Kidney capillary endothelial cell (primary cell): Measurements from ENCODE around the gene SLC8A1.

Experiments
- DNase-seq: peaks from one replicate; pipeline ENCODE4 v3.0.0-alpha.2; 2018; ENCODE audit warnings: low spot score

Gene SLC8A1

DNA sequence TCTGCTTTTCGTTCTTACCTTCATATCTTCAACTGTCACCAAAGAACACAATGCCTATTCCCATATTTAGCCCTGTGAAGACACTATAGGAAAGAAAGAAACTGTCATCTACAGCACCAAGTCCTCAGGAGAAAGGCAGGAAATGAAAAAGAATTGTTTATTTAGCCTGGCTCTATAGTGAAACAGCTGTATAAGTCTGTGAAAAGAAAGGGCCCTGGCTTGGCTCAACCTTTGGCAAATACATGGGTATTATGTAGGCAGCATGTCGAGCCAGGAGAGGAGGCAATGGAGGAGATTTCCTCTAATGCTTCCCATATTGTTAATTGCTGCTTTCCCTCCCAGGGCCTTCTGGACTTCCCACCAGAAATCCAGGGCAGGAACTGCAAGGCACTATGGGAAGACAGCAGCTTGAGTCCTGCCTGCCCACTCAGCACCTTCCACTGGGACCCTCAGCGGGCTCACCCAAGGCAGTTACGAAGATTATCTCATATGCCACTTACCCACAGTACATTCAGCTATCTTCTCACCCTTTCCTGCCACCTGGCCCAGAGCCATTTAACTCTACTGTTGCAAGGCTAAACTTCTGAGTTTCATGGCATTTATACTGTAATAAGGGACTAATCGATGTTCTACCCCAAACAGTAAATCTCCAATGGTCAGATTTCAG, 30.1 kb downstream of the SLC8A1 start:
- no peak for DNase-seq

GRCh38 chr2:40420478-40420877, 31.4 kb downstream of the SLC8A1 start:
- DNase-seq = no peak

DNA sequence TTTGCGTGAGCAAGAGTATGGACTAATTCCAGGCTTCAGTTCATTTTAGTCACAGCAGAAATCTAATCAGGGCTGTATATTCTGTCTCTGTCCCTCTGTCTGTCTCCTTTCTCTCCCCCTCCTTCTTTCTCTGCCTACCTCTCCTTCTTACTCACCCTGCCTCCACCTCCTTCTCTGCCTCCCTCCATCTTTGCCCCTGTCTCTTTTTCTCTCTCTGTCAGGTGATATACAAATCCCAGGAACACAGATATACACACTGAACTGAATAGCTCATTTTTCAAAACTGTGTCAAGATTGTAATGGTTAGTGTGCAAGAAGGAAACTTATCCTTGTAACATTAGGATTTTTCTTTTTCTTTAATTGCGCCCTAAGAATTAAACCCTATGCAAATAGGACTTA, 32.5 kb downstream of the SLC8A1 start:
- no peak for DNase-seq

- DNase-seq = no peak
Measured at GRCh38 chr2:40418614-40419363, 33.1 kb downstream of the SLC8A1 start.

DNA sequence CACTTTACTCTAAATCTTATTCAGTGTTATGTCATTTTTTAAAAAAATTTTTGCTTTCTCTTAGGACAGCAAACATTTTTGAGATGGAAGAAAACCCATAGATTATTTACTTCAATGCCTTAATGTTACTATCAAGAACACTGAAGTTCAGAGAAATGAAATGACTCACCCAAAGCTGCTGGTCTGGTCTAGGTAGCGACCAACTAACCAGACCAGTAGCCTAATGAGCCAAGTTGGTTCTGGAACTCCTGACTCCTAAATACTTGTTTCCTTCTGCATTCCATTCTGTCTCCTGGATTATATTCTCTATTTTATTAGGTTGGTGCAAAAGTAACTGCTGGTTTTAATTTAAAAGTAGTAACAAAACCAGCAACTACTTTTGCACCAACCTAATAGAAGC, 35.4 kb downstream of the SLC8A1 start:
- DNase-seq = no peak

DNA sequence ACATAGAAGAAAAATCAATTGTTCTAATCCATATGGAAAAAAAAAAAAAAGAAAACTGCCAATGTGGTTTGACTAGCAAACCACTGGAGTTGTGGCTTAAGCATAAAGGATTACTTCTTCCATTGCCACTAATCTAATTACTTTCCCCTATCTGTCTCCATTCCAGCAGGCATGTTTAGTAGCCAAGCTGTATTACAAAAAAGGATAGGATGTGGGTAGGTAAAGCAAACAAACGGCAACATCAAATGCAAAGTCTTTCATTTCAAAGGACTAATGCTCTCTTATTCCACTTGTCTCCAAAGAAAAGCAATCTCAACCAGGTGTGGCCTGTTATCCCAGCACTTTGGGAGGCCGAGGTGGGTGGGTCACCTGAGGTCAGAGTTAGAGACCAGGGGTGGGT, 36.5 kb downstream of the SLC8A1 start:
- DNase-seq = no peak

GRCh38 chr2:40412456-40412855, 39.4 kb downstream of the SLC8A1 start:
- DNase-seq = no peak

DNA sequence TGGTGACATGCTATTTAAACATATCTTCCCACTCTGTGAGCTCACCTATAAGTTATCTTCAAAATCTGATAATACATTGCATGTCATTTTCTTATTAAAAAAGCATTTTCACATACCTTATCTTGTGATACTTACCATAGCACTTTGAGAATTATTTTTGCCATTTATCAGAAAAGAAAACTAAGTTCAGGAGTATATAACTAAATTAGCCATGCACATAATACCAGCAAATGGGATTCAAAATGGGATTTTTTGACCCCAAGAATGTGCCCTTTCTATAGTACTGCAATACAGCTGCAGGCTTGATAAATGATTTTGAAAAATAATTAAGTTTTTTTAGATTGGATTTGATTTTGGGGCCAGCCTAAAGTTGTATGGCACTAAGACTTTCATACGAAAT, 41.2 kb downstream of the SLC8A1 start:
- DNase-seq = no peak

- no peak for DNase-seq
Measured at GRCh38 chr2:40409734-40410133, 42.2 kb downstream of the SLC8A1 start.

GRCh38 chr2:40406485-40407289, 45.2 kb downstream of the SLC8A1 start:
- no peak for DNase-seq

DNA sequence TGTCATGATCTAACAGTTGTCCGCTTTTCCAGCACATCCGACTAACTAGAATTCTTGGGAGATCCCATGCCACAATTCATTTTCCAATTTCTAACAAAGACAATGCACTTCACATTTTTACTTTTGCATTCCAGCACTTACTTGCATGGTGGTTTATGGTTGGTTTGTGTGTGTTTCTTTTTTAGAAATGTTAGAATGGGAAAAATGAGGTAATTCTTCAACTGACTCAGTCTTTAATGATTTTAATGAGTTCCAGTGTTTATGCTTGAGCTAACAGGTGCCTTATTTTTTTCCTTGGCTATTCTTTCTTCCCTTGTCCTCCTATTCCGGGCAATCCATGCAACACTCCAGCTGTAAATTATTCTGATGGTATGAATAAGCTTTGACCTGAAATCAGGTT, 46.4 kb downstream of the SLC8A1 start:
- DNase-seq = no peak

DNA sequence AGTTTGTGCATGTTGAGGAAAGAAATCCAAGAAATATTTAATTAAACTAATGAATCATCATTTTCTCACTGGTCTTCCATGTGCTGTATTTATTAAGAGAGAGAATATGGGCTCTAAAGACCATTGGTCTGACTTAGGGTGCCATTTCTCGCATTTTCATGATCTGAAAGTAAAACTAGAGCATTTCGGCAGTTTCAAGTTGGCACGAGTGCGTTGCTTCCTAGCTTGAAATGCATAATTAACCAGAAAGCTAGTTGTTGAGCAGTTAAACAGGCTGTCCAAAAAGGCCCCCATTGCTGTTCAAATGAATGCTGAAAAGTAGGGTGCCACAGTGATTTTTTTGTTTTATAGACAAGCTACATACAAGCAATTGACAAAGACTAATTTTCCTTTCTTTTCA, 47.4 kb downstream of the SLC8A1 start:
- no peak for DNase-seq

DNA sequence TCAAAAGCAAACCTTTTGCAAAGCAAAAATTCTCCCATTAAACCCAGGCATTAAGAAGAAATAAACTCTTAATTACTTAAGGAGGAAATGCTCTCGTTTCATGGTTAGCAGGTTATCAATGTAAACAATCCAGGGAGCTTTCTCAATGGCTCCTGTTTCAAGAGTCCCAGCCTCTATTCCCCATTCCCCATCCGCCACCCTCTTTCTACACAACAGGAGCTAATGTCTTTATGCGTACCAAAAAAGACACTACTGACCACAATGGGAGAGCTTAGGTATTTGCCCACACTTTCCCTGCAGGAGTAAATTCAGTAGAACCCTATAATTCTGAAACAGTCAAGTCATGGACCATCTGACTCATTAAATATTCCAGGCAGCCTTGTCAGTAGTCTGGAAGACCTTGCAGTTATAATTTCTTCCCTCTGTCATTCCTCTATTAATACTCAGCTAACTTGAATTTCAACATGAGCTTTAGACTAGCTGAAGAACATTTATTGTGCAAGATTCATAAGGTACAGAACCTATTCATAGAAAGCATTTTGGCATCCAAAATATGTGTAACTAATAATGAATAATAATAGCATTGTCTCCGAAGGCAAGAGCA, 48.6 kb downstream of the SLC8A1 start:
- DNase-seq = no peak

DNA sequence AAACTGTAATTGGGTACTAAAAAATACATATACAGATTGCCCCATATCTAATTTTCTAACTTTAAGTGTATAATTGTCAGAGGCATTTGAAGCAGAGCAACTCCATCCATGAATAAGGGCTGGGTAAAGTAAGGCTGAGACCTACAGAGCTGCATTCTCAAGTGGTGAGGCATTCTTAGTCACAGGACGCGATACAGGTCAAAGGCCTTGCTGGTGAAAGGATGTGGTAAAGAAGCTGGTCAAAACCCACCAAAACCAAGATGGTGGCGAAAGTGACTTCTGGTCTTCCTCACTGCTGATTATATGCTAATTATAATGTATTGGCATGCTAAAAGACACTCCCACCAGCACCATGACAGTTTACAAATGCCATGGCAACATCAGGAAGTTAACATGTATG, 50.0 kb downstream of the SLC8A1 start:
- peak; percentile 82 for DNase-seq

DNA sequence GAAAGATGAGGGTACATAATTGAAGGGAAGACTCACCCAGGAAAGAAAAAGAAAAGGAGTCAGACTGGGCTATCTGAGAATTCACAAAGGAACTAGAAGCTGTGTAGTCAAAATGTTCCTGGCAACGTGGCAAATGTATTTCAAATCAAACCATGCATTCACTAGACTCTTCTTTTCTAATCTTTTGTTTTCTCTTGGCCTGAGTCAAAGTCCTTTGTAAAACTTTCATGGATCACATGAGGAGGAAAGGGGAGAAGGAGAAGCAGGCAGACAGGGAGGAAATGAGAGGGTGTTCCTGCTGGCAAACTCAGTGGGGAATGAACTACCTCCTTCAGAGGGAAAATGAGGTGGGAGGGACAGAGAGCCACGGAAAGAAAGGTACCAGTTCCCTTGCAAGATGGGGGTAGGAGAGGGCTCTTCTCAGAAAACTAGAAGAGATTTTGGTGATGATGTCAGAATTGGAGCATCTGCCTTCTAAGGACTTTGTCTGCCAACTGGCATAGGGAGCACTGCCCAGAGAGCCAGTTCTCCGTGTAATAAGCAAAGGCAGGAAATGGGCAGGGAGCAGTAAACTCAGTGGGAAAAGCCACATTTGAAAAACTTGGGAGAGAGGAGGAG, 51.4 kb downstream of the SLC8A1 start:
- DNase-seq = no peak

- DNase-seq = no peak
Measured at GRCh38 chr2:40397765-40398164, 54.1 kb downstream of the SLC8A1 start.

- DNase-seq = no peak
Measured at GRCh38 chr2:40396124-40396523, 55.8 kb downstream of the SLC8A1 start.

- DNase-seq = no peak
Measured at GRCh38 chr2:40395169-40396073, 56.5 kb downstream of the SLC8A1 start.

DNA sequence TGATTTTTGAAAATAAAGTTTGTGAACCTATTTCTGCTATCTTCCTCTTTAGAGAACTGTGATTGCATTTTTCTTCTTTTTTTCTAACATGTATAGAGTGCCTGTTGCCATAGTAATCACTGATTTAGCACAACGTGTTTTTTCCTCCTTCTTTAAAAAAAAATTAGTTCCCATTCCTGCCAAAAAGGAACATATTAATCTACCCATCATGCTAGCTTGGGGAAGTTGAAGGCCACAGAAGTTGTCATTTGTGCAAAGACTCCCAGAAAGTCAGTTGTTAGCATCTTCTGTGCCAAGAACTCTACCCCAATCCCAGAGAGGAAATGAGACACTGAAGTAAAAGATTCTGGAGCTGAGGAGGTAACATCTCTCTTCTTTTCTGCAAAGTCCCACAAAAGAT, 57.3 kb downstream of the SLC8A1 start:
- DNase-seq = no peak

- DNase-seq = no peak
Measured at GRCh38 chr2:40394031-40394430, 57.9 kb downstream of the SLC8A1 start.

GRCh38 chr2:40388161-40388560, 63.7 kb downstream of the SLC8A1 start:
- no peak for DNase-seq
